ENCODE measurements around the gene SLC19A1.
"Not testable (repeated sequence)": the region's sequence is repeated elsewhere in the genome, so short reads cannot be mapped to it uniquely, and the experiment has no call there.

The SLC19A1 gene

DNA sequence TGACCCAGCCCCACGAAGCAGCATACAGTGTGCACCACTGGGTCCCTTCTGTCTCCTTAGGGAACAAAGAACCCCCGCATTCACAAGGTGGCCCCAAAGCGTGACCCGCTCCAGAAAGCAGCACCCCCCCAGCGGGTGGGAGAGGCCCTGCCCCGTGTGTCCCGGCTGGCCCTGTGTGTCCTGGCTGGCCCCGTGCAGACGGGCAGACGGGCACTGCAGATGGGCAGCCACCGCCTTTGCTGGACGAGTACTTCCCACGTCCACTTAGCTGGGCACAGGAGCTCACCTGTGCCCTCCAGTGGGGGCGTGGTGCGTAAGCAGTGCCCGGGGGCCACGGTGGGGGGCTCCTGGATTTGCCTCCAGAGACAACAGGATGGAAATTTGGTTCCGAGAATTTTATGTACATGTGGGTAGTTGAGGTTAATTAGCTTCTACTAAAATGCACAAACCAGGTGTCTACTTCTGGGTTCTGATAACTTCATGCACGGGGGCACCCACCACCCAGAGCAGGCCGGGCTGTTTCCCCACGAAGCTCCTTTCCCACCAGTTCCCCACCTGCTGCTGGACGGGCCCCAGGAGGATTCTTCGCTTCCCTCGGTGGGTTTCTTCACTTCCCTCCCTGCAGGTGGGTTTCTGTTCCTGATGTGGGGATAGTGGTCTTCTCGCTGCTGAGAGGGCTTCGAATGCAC is 33.2 kb upstream of the SLC19A1 start:
- Histone ChIP-seq H3K27me3 (ENCODE audit: insufficient read depth, low read length) (no peaks in the 10 kb centered on the region), H3K4me1 (ENCODE audit: insufficient read depth, low read length) (no peaks in the 10 kb centered on the region), H3K4me3 (ENCODE audit: low read length) (no peak overlapping the region), H3K9ac (ENCODE audit: low read depth, low read length) (no peak overlapping the region), H3K9me3 (ENCODE audit: insufficient read depth, low read depth, low read length) (no peaks in the 10 kb centered on the region), H3K27ac (ENCODE audit: low read length) (no peak overlapping the region), H3K36me3 (ENCODE audit: insufficient read depth, low read depth, low read length) (no peaks in the 10 kb centered on the region)

DNA sequence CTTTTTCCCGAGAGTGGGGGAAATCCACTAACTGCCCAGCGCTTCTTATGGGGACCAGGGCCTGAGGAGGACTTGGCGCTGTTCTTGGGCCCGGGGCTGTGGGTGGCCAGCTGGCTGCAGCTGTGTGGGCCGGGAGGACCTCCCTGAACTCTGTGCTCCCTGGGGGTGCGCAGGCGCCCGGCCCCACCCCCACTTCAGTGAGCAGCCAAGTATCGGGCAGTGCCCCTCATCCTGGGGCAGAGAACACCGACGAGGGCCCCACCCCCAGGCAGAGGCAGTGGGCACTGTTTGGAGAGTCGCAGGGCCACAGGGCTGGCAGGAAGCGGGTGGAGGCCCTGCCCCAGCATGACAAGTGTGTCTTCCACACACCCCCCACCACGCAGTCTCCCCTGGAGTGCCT is 32.5 kb upstream of the SLC19A1 start:
- Histone ChIP-seq H3K36me3 (ENCODE audit: insufficient read depth, low read depth, low read length) (no peaks in the 10 kb centered on the region), H3K9ac (ENCODE audit: low read depth, low read length) (no peak overlapping the region), H3K9me3 (ENCODE audit: insufficient read depth, low read depth, low read length) (no peaks in the 10 kb centered on the region), H3K27ac (ENCODE audit: low read length) (no peak overlapping the region), H3K27me3 (ENCODE audit: insufficient read depth, low read length) (no peaks in the 10 kb centered on the region), H3K4me3 (ENCODE audit: low read length) (no peak overlapping the region), H3K4me1 (ENCODE audit: insufficient read depth, low read length) (no peaks in the 10 kb centered on the region)

DNA sequence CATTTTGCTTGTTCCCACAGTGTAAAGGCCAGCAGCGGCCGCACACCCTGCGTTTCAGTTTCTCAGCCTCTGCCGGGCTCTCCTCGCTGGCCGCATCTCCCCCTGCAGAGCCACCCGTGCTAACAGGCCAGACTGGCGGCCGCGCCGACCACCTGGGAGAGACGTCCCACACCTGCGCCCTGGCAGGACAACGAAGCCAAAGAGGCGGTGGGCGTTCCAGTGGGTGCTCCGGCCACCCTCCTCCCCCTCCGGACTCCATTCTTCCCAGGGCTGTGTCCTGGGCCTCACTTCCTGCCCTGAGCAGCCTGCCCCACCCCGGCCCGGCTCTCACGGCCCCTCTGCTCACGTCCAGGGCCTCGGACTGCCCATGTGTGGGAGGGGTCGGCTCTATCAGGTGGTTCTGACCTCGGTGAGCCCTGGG is 31.9 kb upstream of the SLC19A1 start:
- H3K36me3 ChIP-seq (ENCODE audit: insufficient read depth, low read depth, low read length), result no peaks in the 10 kb centered on the region
- no peaks in the 10 kb centered on the region for H3K9me3 ChIP-seq (ENCODE audit: insufficient read depth, low read depth, low read length)
- no peaks in the 10 kb centered on the region for H3K27me3 ChIP-seq (ENCODE audit: insufficient read depth, low read length)
- H3K9ac ChIP-seq (ENCODE audit: low read depth, low read length), result no peak overlapping the region
- H3K4me3 ChIP-seq (ENCODE audit: low read length), result no peak overlapping the region
- no peak overlapping the region for H3K27ac ChIP-seq (ENCODE audit: low read length)
- H3K4me1 ChIP-seq (ENCODE audit: insufficient read depth, low read length), result no peaks in the 10 kb centered on the region

DNA sequence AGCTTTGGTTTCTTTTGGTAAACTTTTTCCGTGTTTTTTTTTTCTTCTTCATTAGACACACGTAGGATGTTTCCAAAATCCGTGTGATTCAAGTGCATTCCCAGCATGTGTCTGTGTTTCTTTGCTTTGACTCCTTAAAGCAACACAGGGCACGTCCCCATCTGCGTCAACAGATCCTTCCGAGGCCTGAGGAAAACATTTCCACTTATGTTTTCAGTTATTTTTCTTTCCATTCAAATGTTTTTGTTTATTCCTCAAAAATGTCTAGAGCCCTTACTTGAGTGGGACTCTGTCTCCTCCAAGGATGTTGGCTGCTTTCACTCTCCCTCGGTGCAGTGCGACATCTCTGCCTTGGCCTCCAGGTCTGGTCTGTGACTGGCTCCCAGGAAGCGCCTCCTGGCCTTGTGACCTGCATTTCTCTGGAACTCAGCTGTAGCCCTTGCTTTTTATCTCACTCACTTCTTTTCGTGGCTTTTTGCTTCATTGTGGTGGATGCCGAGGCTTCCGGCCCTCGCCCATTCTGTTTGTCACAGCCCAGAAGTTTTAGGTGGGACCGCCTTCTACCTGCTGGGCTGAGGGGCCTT is 31.3 kb upstream of the SLC19A1 start:
- H3K4me3 ChIP-seq (ENCODE audit: low read length), result no peak overlapping the region
- no peak overlapping the region for H3K9ac ChIP-seq (ENCODE audit: low read depth, low read length)
- no peaks in the 10 kb centered on the region for H3K4me1 ChIP-seq (ENCODE audit: insufficient read depth, low read length)
- H3K27ac ChIP-seq (ENCODE audit: low read length), result no peak overlapping the region
- H3K9me3 ChIP-seq (ENCODE audit: insufficient read depth, low read depth, low read length), result no peaks in the 10 kb centered on the region
- no peaks in the 10 kb centered on the region for H3K27me3 ChIP-seq (ENCODE audit: insufficient read depth, low read length)
- H3K36me3 ChIP-seq (ENCODE audit: insufficient read depth, low read depth, low read length), result no peaks in the 10 kb centered on the region

DNA sequence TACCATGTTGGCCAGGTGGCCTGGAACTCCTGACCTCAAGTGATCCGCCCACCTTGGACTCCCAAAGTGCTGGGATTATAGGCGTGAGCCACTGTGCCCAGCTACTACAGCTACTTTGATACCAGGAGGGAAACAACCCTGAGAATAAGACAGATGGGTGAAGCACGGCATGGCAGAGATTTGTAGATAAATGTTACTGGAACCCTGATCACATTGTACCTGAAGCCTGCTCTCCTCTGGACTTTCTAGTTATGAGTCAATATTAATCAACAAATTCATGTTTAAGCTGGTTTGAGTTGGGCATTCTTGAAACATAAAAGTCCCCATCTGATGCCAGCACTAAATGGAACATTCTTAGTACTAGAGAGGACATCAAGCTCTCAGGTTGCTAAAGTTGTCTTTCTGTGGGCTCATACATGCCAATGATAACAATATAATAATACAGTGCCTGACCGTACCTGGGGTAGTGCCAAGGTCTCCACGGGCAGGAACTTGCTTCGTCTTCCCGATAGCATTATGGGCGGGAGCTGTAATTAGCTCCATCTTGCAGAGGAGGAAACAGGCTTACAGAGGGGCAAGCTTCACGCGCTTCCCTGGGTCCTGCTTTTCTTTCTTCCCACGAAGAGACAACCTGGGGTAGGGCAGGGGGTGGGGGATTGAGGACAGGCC is 30.7 kb upstream of the SLC19A1 start:
- Histone ChIP-seq H3K4me3 (ENCODE audit: low read length) (no peak overlapping the region), H3K27ac (ENCODE audit: low read length) (no peak overlapping the region), H3K36me3 (ENCODE audit: insufficient read depth, low read depth, low read length) (no peaks in the 10 kb centered on the region), H3K4me1 (ENCODE audit: insufficient read depth, low read length) (no peaks in the 10 kb centered on the region), H3K27me3 (ENCODE audit: insufficient read depth, low read length) (no peaks in the 10 kb centered on the region), H3K9me3 (ENCODE audit: insufficient read depth, low read depth, low read length) (no peaks in the 10 kb centered on the region), H3K9ac (ENCODE audit: low read depth, low read length) (no peak overlapping the region)

DNA sequence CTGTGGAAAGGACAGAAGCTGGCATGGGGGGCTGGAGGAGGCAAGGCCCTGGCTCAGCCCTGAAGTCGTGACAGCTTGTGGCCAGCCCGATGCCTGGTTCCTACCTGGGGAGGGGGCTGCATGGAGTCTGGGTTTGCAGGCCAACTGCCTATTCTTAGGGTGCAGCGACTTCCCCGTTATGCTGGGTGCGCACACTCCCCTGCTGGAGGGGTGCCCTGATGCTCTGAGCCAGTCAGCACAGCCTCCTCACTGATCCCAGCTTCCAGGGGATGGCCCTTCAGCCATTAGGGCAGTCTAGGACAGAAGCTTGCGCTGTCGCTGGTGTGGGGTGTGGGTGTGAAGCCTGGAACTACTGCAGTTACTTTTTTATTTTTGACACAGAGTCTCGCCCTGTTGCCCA is 30.0 kb upstream of the SLC19A1 start:
- no peaks in the 10 kb centered on the region for H3K27me3 ChIP-seq (ENCODE audit: insufficient read depth, low read length)
- H3K36me3 ChIP-seq (ENCODE audit: insufficient read depth, low read depth, low read length), result no peaks in the 10 kb centered on the region
- no peak overlapping the region for H3K9ac ChIP-seq (ENCODE audit: low read depth, low read length)
- H3K9me3 ChIP-seq (ENCODE audit: insufficient read depth, low read depth, low read length), result no peaks in the 10 kb centered on the region
- H3K4me1 ChIP-seq (ENCODE audit: insufficient read depth, low read length), result no peaks in the 10 kb centered on the region
- no peak overlapping the region for H3K4me3 ChIP-seq (ENCODE audit: low read length)
- H3K27ac ChIP-seq (ENCODE audit: low read length), result no peak overlapping the region

DNA sequence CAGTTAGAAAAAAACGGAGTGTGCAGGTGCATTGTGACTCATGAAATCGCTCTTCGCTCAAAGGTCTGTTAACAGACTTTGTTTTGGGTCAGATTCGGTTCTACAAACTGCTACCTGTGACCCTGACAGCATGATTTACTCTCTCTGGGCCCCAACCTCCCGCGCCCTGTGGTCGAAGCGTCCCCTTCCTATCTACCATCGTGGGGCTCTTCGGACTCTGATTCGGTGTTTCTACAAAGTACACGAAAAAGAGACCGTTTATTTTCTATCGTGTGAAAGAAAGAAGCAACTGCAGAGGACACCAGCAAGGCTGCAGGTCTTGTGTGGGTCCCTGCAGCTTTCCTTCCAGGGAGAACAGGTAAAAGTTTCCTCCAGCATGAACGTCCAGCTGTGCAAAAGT is 29.4 kb upstream of the SLC19A1 start:
- H3K36me3 ChIP-seq (ENCODE audit: insufficient read depth, low read depth, low read length), result no peaks in the 10 kb centered on the region
- H3K4me3 ChIP-seq (ENCODE audit: low read length), result no peak overlapping the region
- H3K9ac ChIP-seq (ENCODE audit: low read depth, low read length), result no peak overlapping the region
- no peaks in the 10 kb centered on the region for H3K4me1 ChIP-seq (ENCODE audit: insufficient read depth, low read length)
- H3K27ac ChIP-seq (ENCODE audit: low read length), result no peak overlapping the region
- no peaks in the 10 kb centered on the region for H3K9me3 ChIP-seq (ENCODE audit: insufficient read depth, low read depth, low read length)
- H3K27me3 ChIP-seq (ENCODE audit: insufficient read depth, low read length), result no peaks in the 10 kb centered on the region

DNA sequence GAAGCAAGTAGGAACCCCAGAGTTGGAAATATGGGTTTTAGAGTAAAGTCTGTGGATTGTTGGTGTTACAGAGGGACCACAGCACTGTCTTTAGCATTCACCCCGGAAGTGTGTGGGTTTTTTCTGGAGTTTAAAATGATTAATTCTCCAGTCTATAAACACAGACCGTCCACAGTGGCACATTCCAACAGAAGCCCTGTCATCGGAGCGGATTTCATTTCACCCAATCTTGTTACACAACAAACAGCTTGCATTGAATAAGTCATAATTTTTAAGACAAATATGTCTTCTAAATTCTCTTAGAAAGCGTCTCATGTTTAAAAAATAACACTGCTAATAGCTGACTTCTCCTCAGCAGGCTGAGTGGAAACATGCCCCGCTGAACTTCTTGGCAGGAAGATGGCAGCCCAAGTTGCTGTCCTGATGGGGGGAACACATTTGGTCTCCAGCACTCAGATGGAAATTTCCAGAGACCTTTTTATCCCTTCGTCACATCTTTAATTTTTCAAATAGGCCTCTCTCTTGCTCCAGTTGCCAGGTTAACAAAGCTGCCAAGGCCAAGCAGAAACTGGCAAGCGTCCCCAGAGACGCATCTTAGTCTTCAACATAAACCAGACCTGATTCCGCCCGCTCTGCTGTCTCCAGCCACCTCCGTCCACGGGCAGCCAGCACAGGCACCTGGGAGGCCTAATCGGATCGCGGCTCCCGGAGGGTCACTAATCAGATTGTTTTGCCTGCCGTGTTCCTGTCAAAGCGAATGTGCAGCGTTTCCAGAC is 28.8 kb upstream of the SLC19A1 start:
- no peaks in the 10 kb centered on the region for H3K4me1 ChIP-seq (ENCODE audit: insufficient read depth, low read length)
- no peak overlapping the region for H3K9ac ChIP-seq (ENCODE audit: low read depth, low read length)
- no peak overlapping the region for H3K27ac ChIP-seq (ENCODE audit: low read length)
- no peak overlapping the region for H3K4me3 ChIP-seq (ENCODE audit: low read length)
- no peaks in the 10 kb centered on the region for H3K9me3 ChIP-seq (ENCODE audit: insufficient read depth, low read depth, low read length)
- no peaks in the 10 kb centered on the region for H3K36me3 ChIP-seq (ENCODE audit: insufficient read depth, low read depth, low read length)
- H3K27me3 ChIP-seq (ENCODE audit: insufficient read depth, low read length), result no peaks in the 10 kb centered on the region

DNA sequence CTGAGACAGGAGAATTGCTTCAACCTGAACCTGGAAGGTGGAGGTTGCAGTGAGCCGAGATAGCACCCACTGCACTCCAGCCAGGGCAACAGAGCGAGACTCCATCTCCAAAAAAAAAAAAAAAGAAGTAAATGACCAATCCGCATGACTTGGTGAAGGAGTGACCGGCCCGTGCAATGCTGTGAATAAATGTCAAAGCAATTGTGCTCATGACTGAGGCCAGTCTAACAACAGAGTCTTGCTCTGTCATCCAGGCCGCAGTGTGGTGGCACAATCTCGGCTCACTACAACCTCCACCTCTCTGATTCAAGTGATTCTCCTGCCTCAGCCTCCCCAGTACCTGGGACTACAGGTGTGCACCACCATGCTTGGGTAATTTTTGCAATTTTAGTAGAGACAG is 27.8 kb upstream of the SLC19A1 start:
- no peak overlapping the region for H3K27ac ChIP-seq (ENCODE audit: low read length)
- no peaks in the 10 kb centered on the region for H3K9me3 ChIP-seq (ENCODE audit: insufficient read depth, low read depth, low read length)
- H3K4me3 ChIP-seq (ENCODE audit: low read length), result no peak overlapping the region
- no peak overlapping the region for H3K9ac ChIP-seq (ENCODE audit: low read depth, low read length)
- H3K36me3 ChIP-seq (ENCODE audit: insufficient read depth, low read depth, low read length), result no peaks in the 10 kb centered on the region
- H3K4me1 ChIP-seq (ENCODE audit: insufficient read depth, low read length), result no peaks in the 10 kb centered on the region
- H3K27me3 ChIP-seq (ENCODE audit: insufficient read depth, low read length), result no peaks in the 10 kb centered on the region

DNA sequence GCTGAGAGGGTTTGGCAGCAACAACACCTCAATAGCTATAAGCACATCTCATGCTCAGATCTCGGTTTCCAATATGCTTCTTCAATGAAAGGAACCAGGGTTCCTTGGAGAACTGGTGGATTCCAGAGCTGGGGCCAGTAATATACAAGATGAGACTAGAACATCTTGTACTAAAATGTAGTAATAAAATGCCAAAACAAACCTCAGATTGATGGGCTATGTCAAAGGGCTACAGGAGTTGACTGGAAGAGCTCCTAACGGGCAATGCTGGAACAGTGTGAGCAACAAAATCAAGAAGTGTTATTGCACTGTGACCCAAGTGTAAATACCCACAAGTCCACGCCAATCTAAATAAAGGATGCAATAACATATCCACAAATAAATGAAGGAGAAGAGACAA is 26.1 kb upstream of the SLC19A1 start:
- Histone ChIP-seq H3K36me3 (ENCODE audit: insufficient read depth, low read depth, low read length) (no peaks in the 10 kb centered on the region), H3K9ac (ENCODE audit: low read depth, low read length) (no peak overlapping the region), H3K4me3 (ENCODE audit: low read length) (no peak overlapping the region), H3K4me1 (ENCODE audit: insufficient read depth, low read length) (no peaks in the 10 kb centered on the region), H3K27ac (ENCODE audit: low read length) (no peak overlapping the region), H3K27me3 (ENCODE audit: insufficient read depth, low read length) (no peaks in the 10 kb centered on the region), H3K9me3 (ENCODE audit: insufficient read depth, low read depth, low read length) (no peaks in the 10 kb centered on the region)

DNA sequence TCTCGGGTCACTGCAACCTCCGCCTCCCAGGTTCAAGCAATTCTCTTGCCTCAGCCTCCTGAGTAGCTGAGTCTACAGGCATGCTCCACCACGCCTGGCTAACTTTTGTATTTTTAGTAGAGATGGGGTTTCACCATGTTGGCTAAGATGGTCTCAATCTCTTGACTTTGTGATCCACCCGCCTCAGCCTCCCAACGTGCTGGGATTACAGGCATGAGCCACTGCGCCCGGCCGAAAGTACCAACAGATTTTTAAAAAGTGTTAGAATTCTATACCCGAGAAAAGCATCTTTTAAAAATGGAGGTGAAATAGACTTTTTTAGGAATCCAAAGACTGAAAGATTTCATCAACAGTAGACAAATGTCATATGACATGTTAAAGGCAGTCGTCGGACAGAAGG is 21.9 kb upstream of the SLC19A1 start:
- H3K27me3 ChIP-seq (ENCODE audit: insufficient read depth, low read length); H3K27ac ChIP-seq (ENCODE audit: low read length); H3K9ac ChIP-seq (ENCODE audit: low read depth, low read length); H3K4me3 ChIP-seq (ENCODE audit: low read length); H3K4me1 ChIP-seq (ENCODE audit: insufficient read depth, low read length); H3K36me3 ChIP-seq (ENCODE audit: insufficient read depth, low read depth, low read length); H3K9me3 ChIP-seq (ENCODE audit: insufficient read depth, low read depth, low read length): not testable (repeated sequence)

DNA sequence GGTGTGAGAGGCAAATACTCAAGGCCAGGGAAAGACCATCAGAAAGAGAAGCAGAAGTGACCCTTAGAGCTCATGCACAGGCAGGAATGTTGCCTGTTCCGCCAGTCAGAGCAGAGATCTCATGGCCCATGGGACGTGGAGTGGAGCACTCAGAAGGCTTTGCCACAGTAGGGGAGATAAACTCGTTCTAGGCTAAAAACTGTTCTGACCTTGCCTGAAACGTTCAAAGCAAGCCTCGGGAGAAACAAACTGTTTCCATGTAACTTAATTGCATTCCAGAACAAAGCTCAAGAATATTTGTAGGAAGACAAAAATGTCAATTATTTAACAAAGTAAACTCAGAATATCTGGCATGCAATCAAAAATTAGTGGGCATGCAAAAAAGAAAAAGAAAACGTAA is 20.7 kb upstream of the SLC19A1 start:
- no peak overlapping the region for H3K27ac ChIP-seq (ENCODE audit: low read length)
- peaks cover 10% of the 10 kb centered on the region for H3K27me3 ChIP-seq (ENCODE audit: insufficient read depth, low read length)
- H3K4me1 ChIP-seq (ENCODE audit: insufficient read depth, low read length), result no peaks in the 10 kb centered on the region
- H3K4me3 ChIP-seq (ENCODE audit: low read length), result no peak overlapping the region
- H3K9me3 ChIP-seq (ENCODE audit: insufficient read depth, low read depth, low read length), result no peaks in the 10 kb centered on the region
- H3K9ac ChIP-seq (ENCODE audit: low read depth, low read length), result no peak overlapping the region
- H3K36me3 ChIP-seq (ENCODE audit: insufficient read depth, low read depth, low read length), result no peaks in the 10 kb centered on the region

Data from iPS-20b (cell line).